Thyroid gland (tissue), 4 donors: ENCODE data around the gene SERPINB2.

ENCODE experiments used
- CTCF ChIP-seq, 6 experiments: fragments of 200-600 bp in 3 of 6; fragments of 450-650 bp in 3 of 6; sonication (generic) in 3 of 6; IDR thresholded peaks; one replicate each; pipeline ENCODE4 v1.5.1; 2016 to 2019; ENCODE audit warnings: antibody characterized with exemption in 6 of 6, mild to moderate bottlenecking in 2 of 6, inconsistent platforms in 1 of 6, moderate library complexity in 1 of 6
- POLR2A ChIP-seq, 2 donors: fragments of 450-650 bp; IDR thresholded peaks; one replicate each; pipeline ENCODE4 v1.6.1; 2017; ENCODE audit warnings: antibody characterized with exemption in 2 of 2, mild to moderate bottlenecking in 2 of 2, moderate library complexity in 1 of 2

- TF ChIP-seq CTCF (IDR thresholded peaks at IDR 0.05) (no peak), POLR2A (IDR thresholded peaks at IDR 0.05) (no peak)
Measured at GRCh38 chr18:63905361-63905760, 17.9 kb downstream of the SERPINB2 start.
